H7 (cell line): ENCODE data around the gene CTXN1. TPM values are rescaled to one million over a fixed set of nuclear protein-coding genes. Genes with fewer than 3 reads are reported as not detected.

Experiments used
- DNase-seq: peaks from one replicate; pipeline ENCODE4 v3.0.0; 2012
- H3K27me3 ChIP-seq: 2 replicates; pipeline ENCODE4 v1.6.0; 2011; ENCODE audit warnings: mild to moderate bottlenecking, low read length; ENCODE audit not compliant: control insufficient read depth, insufficient read depth
- H3K36me3 ChIP-seq: replicated peaks from 2 replicates; pipeline ENCODE4 v1.5.1; 2011; ENCODE audit warnings: low read length; ENCODE audit not compliant: control insufficient read depth, insufficient read depth
- H3K4me3 ChIP-seq: 2 replicates; pipeline ENCODE4 v1.5.1; 2011; ENCODE audit warnings: low read depth, mild to moderate bottlenecking, control low read depth, low read length, moderate library complexity; ENCODE audit not compliant: insufficient read depth
- total RNA-seq: library from RNA; depleted of rRNA; stranded (reverse); fragments of >200 nt; shearing (Covaris generic); gene quantifications from 2 replicates; pipeline ENCODE4 v1.2.3, GENCODE V29; 2014

The CTXN1 gene
- total RNA-seq, 1 experiment from 2014 or later: 10.7 TPM

DNA sequence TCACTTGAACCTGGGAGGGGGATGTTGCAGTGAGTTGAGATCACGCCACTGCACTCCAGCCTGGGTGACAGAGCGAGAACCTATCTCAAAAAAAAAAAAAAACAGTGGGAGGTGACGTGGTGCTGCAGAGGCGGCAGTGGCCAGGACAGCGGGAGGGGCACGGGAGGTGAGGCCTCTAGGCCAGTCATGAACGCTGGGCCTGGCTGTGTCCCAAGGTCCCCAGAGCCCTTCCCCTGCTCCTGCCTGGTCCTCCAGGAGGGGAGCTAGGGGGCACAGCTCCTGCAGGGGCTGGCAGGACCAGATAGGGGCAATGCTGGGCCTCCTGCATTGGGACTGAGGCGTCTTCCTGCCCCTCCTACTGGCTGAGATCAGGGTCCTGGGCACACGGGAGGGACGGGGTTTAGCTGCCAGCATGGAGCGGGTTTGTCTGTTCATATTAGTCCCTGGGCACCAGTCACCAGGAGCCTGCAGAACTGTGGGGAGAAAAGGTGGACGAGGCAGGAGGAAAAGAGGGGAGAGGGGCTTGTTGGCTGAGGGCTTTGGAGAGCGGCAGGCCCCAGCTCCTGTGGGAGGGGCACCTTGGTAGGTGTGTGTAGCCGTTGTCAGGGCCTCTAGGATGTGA lies 17.7 kb downstream of the CTXN1 start:
- DNase-seq: no peak
- H3K27me3 ChIP-seq: no peaks in the 10 kb centered on the region
- peaks cover 1% of the 10 kb centered on the region for H3K36me3 ChIP-seq
- H3K4me3 ChIP-seq: no peak overlapping the region

DNA sequence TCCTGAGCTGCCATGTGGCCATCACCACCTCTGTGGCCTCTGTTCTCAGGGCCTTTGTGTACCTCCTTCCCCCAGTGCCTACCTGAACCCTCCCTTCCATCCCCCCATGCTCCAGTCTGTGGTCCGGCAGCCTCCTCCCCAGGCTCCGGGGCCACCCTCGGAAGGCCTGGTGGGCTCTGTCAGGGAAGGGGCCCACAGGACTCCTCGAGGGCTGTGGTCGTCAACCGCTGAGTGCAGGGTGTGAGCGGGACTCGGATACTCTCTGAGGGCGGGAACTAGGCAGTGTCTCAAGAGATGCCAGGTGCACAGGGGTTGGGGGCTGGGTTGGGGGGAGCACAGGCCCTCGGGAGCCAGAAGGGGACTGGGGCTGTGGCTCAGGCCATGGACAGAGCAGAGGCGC lies 18.4 kb downstream of the CTXN1 start:
- no peak for DNase-seq
- H3K27me3 ChIP-seq: no peaks in the 10 kb centered on the region

DNA sequence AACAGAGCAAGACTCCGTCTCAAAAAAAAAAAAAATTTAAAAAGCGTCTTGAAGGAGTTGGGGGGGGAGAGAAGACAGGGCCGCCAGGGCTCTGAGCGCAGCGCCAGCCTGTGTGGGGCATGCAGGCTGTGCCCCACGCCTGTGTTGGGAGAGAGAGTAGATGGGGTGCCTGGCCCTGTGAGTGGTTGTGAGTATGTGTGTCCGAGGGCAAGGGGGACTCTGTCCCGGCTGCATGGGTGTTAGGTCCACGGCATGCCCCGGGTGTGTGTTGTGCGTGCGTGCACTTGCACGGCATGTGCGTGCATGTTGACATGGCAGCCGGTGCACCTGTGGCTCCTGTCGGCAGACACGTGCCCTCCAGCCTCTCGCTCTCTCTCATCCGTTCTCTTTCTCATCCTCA lies 18.8 kb downstream of the CTXN1 start:
- DNase-seq: no peak
- Histone ChIP-seq H3K36me3 (peaks cover 1% of the 10 kb centered on the region; the same call in 1 of the 2 replicates), H3K27me3 (no peaks in the 10 kb centered on the region; the same call in 1 of the 2 replicates), H3K4me3 (no peak overlapping the region)

More for the DNA sequence above, 18.4 kb downstream of the CTXN1 start:
- H3K4me3 ChIP-seq: no peak overlapping the region
- peaks cover 1% of the 10 kb centered on the region for H3K36me3 ChIP-seq

DNA sequence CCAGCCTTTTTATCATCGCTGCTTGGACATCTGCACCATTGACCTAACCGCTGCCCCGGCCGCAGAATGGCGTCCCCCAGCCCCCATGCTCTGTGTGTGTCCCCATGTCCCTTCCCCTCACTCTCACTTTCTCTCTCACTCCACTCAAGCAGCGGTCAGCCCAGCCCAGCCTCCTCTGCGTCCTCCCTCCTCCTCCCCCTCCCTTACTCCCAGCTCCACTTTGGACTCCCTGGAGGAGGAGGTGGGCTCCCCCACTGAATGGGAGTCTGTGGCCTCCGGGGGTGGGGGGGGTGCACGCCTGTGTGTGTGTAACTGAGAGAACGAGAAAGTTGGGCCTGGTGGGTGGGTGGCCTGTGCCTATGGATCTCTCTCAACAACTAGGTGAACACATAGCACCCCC lies 20.1 kb downstream of the CTXN1 start:
- no peak for DNase-seq
- peaks cover 1% of the 10 kb centered on the region; the same call in 1 of the 2 replicates for H3K36me3 ChIP-seq
- H3K4me3 ChIP-seq: no peak overlapping the region
- no peaks in the 10 kb centered on the region; the same call in 1 of the 2 replicates for H3K27me3 ChIP-seq

DNA sequence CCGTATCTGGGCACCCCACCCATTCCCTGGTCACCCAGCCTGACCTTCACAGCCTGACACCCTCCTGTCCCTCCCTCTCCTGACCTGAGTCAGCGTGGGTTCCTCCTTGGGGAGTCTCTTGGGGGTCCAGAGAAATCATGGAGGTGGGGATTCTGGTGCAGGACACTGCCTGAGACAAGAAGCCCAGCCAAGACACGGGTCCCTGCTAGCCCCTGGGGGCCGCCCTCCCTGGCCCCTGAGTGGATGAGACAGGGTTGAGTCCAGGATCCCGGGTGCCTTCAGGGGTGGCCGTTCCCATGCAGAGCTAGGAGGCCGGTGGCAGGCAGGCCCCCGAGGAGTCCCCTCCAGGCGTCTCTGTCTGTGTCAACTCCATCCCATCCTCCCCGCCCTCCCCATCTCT lies 20.7 kb downstream of the CTXN1 start:
- DNase-seq: no peak
- H3K36me3 ChIP-seq: no peaks in the 10 kb centered on the region; the same call in 1 of the 2 replicates
- H3K4me3 ChIP-seq: no peak overlapping the region
- H3K27me3 ChIP-seq: no peaks in the 10 kb centered on the region; the same call in 1 of the 2 replicates

DNA sequence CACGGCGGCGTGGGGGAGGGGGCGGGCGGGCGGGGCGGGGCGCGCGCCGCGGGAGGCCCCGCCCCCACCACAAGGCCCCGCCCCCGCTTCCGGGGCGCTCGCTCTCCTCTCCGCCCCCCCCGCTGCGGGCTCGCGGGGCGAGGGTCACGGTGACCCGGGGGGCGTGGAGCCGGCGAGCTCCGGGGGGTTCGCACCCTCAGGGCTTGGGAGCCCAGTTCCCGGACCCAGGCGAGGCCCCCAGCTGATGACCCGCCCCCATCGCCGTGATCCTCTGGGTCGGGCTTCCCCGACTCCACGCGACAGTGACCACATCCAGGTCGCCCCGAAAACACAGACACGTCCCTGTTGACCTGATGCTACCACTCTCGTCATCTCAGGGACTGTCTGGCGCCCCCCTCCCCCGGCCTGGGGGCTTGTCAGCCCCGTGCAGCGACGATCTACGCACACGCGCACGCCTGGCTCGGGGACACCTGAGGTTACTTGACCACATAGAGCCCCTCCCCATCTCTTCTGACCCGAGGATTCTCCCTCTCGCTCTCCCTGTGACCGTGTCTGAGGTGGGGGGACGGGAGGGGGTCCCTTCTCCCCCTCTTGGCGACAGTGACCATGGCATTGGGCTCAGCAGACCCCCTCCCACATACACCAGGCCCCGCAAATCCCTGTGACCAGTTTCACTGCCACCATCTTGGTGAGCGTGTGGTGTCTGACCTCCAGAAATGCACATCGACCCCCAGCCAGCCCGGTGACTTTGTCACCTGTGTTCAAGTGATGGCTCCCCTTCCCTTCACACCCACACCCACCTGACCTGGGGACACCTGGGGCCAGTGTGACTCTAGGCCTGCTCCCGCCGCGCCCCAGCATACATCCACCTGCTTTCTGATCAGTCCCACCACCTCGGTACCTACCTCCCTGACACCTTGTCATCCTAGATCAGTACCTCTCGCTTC lies 21.6 kb downstream of the CTXN1 start:
- Histone ChIP-seq H3K36me3 (no peaks in the 10 kb centered on the region; the same call in 1 of the 2 replicates), H3K4me3 (peak overlapping the region; percentile 88), H3K27me3 (no peaks in the 10 kb centered on the region; the same call in 1 of the 2 replicates)
- peak; percentile 92 for DNase-seq

DNA sequence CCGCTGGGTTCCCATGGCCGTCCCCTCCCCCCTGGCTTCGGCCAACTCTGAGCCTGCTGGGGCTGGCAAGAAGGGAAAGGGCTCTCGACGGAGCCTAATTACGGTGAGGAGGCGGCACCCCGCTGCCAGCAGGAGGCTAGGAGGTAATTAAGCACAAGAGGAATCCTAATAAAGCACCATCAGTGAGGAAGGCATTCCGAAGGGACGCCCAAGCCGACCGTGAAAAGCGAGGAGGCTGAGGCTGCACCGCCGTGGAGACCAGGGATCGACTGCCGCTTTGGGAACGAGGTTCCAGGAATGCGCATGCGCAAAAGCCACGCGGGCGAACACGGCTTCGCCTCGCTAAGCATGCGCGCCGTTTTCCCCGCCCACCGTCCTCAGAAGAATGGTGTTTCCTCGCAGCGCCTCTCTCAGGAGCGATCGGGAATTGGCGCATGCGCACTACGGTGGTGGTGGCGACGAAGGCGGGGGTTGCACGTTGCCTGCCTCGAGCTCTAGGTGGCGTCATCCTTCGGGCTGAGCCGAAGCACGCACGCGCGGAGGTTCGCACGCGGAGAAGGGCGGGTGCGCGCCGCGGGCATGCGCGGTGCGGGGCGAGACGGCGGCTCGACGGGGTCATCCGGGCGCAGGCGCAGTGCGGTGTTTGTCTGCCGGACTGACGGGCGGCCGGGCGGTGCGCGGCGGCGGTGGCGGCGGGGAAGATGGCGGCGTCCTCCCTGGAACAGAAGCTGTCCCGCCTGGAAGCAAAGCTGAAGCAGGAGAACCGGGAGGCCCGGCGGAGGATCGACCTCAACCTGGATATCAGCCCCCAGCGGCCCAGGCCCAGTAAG lies 22.5 kb downstream of the CTXN1 start, which contains the start of gene MAP2K7:
TSS of gene MAP2K7 (plus strand) at position 634 of the 830 bp plus-strand sequence. CDS start at position 702, 68 bp downstream.
- H3K27me3 ChIP-seq: no peaks in the 10 kb centered on the region; the same call in 1 of the 2 replicates
- peak within 1 kb of the TSS; percentile 88 for H3K4me3 ChIP-seq
- peaks cover 2% of the 10 kb centered on the region; the same call in 1 of the 2 replicates for H3K36me3 ChIP-seq
- DNase-seq: peak; percentile 100

DNA sequence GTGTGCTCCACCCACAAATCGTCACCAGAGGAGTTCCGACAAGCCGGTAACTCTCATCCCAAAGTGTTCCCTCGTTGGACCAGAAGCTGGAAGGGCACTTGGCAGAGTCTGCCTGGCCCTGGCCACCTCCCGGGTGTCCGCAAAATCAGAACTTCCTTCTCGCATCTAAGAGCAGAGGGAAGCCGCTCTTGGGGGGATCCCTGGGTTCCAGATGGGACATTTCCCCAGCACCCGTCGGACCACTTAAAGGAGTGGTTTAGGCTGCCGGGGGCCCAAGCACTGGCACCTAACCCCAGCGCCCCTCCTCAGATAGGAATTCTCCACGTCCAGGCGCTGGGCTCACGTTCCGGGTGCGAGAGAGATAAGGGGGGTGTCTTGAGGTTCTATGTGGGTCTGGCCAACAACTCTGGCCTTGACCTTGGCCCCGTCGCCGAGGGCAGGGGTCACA lies 23.1 kb downstream of the CTXN1 start:
- no peak for DNase-seq

DNA sequence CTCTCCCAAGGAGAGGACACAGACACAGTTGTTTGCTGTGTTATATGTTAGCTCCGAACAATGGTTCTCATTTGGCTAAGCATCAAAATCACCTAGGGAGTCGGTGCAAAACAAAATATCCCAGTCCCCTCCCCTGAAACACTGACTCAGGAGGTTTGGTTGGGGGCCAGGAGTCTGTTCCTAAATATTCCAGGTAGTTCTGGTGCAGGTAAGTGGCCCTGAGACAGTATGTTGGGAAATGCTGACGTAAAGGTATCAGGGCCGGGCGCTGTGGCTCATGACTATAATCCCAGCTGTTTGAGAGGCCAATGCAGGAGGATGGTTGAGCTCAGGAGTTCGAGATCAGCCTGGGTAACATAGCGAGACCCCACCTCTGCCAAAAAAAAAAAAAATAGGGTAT lies 24.6 kb downstream of the CTXN1 start:
- H3K27me3 ChIP-seq: no peaks in the 10 kb centered on the region; the same call in 1 of the 2 replicates
- peak; percentile 4 for DNase-seq
- no peak overlapping the region for H3K4me3 ChIP-seq
- H3K36me3 ChIP-seq: peaks cover 2% of the 10 kb centered on the region; the same call in 1 of the 2 replicates

More for the DNA sequence above, 23.1 kb downstream of the CTXN1 start:
- Histone ChIP-seq H3K27me3 (no peaks in the 10 kb centered on the region; the same call in 1 of the 2 replicates), H3K4me3 (peak overlapping the region; percentile 62), H3K36me3 (peaks cover 2% of the 10 kb centered on the region; the same call in 1 of the 2 replicates)

DNA sequence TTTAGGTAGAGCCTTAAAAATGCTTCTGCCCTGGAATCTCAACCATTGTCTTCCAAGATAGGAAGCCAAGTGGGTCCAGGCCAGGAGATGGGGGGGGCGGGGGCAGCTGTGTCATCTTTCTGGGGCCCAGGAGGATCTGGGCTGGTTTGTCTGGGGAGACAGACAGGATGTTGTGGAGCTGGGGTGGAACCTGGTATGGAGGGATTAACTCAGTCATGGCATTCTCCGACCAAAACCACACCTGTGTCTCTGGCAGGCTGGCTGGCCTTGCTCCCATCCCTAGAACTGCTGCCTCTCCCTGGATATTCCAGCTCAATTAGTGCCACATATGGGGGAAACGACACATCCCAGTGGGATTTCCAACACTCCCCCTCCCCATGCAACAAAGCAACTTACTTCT lies 25.0 kb downstream of the CTXN1 start:
- Histone ChIP-seq H3K27me3 (no peaks in the 10 kb centered on the region; the same call in 1 of the 2 replicates), H3K36me3 (peaks cover 2% of the 10 kb centered on the region; the same call in 1 of the 2 replicates), H3K4me3 (no peak overlapping the region)
- DNase-seq: peak; percentile 31

DNA sequence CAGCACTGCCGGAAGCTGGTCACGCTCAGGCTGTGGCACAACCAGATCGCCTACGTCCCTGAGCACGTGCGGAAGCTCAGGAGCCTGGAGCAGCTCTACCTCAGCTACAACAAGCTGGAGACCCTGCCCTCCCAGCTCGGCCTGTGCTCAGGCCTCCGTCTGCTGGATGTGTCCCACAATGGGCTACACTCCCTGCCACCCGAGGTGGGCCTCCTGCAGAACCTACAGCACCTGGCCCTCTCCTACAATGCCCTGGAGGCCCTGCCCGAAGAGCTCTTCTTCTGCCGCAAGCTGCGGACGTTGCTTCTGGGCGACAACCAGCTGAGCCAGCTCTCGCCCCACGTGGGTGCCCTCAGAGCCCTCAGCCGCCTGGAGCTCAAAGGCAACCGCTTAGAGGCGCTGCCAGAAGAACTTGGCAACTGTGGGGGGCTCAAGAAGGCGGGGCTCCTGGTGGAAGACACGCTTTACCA lies 25.5 kb downstream of the CTXN1 start:
- DNase-seq: peak; percentile 39
- Histone ChIP-seq H3K27me3 (no peaks in the 10 kb centered on the region; the same call in 1 of the 2 replicates), H3K4me3 (no peak overlapping the region), H3K36me3 (peaks cover 2% of the 10 kb centered on the region; the same call in 1 of the 2 replicates)

DNA sequence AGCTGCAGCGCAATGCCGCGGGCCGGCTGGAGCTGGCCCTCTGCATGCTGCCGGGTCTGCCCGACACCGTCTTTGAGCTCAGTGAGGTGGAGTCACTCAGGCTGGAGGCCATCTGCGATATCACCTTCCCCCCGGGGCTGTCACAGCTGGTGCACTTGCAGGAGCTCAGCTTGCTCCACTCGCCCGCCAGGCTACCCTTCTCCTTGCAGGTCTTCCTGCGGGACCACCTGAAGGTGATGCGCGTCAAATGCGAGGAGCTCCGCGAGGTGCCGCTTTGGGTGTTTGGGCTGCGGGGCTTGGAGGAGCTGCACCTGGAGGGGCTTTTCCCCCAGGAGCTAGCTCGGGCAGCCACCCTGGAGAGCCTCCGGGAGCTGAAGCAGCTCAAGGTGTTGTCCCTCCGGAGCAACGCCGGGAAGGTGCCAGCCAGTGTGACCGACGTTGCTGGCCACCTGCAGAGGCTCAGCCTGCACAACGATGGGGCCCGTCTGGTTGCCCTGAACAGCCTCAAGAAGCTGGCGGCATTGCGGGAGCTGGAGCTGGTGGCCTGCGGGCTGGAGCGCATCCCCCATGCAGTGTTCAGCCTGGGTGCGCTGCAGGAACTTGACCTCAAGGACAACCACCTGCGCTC lies 26.1 kb downstream of the CTXN1 start:
- Histone ChIP-seq H3K4me3 (no peak overlapping the region), H3K36me3 (peaks cover 2% of the 10 kb centered on the region; the same call in 1 of the 2 replicates), H3K27me3 (no peaks in the 10 kb centered on the region; the same call in 1 of the 2 replicates)
- peak; percentile 49 for DNase-seq

DNA sequence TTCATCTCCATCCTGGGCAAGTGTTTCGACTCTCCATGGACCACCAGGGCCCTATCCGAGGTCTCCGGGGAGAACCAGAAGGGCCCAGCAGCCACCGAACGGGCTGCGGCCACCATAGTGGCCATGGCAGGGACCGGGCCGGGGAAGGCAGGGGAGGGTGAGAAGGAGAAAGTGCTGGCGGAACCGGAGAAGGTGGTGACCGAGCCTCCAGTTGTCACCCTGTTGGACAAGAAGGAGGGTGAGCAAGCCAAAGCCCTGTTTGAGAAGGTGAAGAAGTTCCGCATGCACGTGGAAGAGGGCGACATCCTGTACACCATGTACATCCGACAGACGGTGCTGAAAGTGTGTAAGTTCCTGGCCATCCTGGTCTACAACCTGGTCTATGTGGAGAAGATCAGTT lies 27.0 kb downstream of the CTXN1 start:
- H3K36me3 ChIP-seq: peaks cover 2% of the 10 kb centered on the region; the same call in 1 of the 2 replicates
- H3K27me3 ChIP-seq: no peaks in the 10 kb centered on the region; the same call in 1 of the 2 replicates
- H3K4me3 ChIP-seq: no peak overlapping the region
- peak; percentile 13 for DNase-seq
